DND-41 (cell line): ENCODE measurements around the gene PTGDR2.

ENCODE experiments used
- ATAC-seq: fragments of 200-7000 bp; cut with Tn5 transposase; 3 replicates; pipeline ENCODE4 v1.9.1; 2021; ENCODE audit warnings: low read depth; ENCODE audit not compliant: insufficient read depth
- DNase-seq: peaks from one replicate; pipeline ENCODE4 v3.0.0-alpha.2; 2020
- H2AFZ ChIP-seq: 2 replicates; pipeline ENCODE4 v1.6.0; 2012; ENCODE audit warnings: low read depth, low read length
- H3K27ac ChIP-seq: 2 replicates; pipeline ENCODE4 v1.5.1; 2012; ENCODE audit warnings: low read length, inconsistent platforms
- H3K27me3 ChIP-seq: fragments of 200-600 bp; sonication (generic); 2 replicates; pipeline ENCODE4 v1.6.0; 2012; ENCODE audit warnings: low read length, mild to moderate bottlenecking, inconsistent platforms; ENCODE audit not compliant: insufficient read depth, poor library complexity
- H3K36me3 ChIP-seq: 2 replicates; pipeline ENCODE4 v1.5.1; 2012; ENCODE audit warnings: low read length, inconsistent platforms; ENCODE audit not compliant: insufficient read depth
- H3K4me1 ChIP-seq: 2 replicates; pipeline ENCODE4 v1.5.1; 2012; ENCODE audit warnings: mild to moderate bottlenecking, low read length; ENCODE audit not compliant: insufficient read depth
- H3K4me2 ChIP-seq: 2 replicates; pipeline ENCODE4 v1.6.0; 2012; ENCODE audit warnings: mild to moderate bottlenecking, moderate library complexity, low read length, inconsistent platforms; ENCODE audit not compliant: insufficient read depth
- H3K4me3 ChIP-seq, 2 experiments: fragments of 200-600 bp in 1 of 2; shearing (Covaris generic) in 1 of 2; 2 replicates each; pipeline ENCODE4 v1.5.1; 2012 to 2016; ENCODE audit warnings: inconsistent platforms in 2 of 2, low read length in 2 of 2, mild to moderate bottlenecking in 2 of 2, low read depth in 1 of 2, moderate library complexity in 1 of 2
- H3K79me2 ChIP-seq: 2 replicates; pipeline ENCODE4 v1.6.0; 2012; ENCODE audit warnings: low read length, inconsistent platforms; ENCODE audit not compliant: insufficient read depth
- H3K9ac ChIP-seq: 2 replicates; pipeline ENCODE4 v1.6.0; 2012; ENCODE audit warnings: low read depth, mild to moderate bottlenecking, inconsistent platforms, low read length, moderate library complexity
- H3K9me3 ChIP-seq: 2 replicates; pipeline ENCODE4 v1.5.1; 2012; ENCODE audit warnings: low read length, moderate library complexity, mild to moderate bottlenecking, inconsistent platforms; ENCODE audit not compliant: insufficient read depth, severe bottlenecking
- H4K20me1 ChIP-seq: 2 replicates; pipeline ENCODE4 v1.6.0; 2012; ENCODE audit warnings: low read length; ENCODE audit not compliant: insufficient read depth
- CTCF ChIP-seq: IDR thresholded peaks from 2 replicates; pipeline ENCODE4 v1.5.1; 2012; ENCODE audit warnings: borderline replicate concordance, low read length, moderate library complexity, mild to moderate bottlenecking; ENCODE audit not compliant: poor library complexity, severe bottlenecking; ENCODE audit errors: extremely low read depth
- EZH2 ChIP-seq: IDR thresholded peaks from 3 replicates; pipeline ENCODE4 v1.6.1; 2012; ENCODE audit warnings: borderline replicate concordance, low read depth, mild to moderate bottlenecking, moderate library complexity, low read length, inconsistent platforms; ENCODE audit not compliant: severe bottlenecking

PTGDR2 gene

DNA sequence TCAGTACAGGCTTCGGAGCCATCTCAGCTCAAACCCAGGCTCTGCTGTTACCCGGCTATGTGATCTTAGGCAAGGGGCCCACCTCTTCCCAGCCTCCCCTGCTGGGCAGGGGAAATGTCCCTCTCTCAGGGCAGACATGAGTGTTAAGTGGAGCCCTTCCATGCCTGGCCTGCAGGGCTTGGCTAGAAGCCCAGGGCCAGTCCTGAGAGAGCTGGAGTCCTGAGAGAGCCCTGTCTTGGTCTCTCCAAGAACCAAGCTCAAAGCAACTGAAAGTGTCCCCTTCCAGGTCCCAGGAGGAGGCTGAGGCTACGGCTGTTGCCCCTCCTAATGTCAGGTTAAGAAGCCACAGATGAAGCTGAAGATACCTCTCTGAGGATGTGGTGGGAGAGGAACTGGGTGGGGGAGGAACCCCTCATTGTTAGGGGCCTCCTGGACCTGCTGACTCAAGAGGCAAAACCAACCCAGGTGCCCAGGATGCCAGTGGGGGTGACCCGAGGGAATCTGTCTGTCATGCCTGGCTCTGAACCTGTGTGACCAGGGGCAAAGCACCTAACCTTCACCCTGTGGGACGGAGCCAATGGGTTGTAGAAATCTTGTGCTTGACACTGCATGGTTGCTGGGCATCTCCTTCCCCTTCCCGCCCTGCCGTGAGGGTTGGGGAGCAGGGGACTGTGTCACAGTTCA, 15.8 kb upstream of the PTGDR2 start:
- Histone ChIP-seq H3K27me3 (no peaks in the 10 kb centered on the region), H3K9me3 (no peaks in the 10 kb centered on the region)

GRCh38 chr11:60870733-60871377, 15.1 kb upstream of the PTGDR2 start:
- Histone ChIP-seq H3K4me3 (no peak overlapping the region; a peak in 1 of 4 replicates), H3K79me2 (no peaks in the 10 kb centered on the region), H3K4me2 (0 out of 2 replicates have a peak overlapping the region, but pooled peaks have one; percentile 18), H3K4me1 (peaks cover 89% of the 10 kb centered on the region), H3K27me3 (no peaks in the 10 kb centered on the region), H3K9me3 (no peaks in the 10 kb centered on the region), H3K27ac (peak overlapping the region; percentile 93), H3K9ac (peak overlapping the region; percentile 52), H3K36me3 (no peaks in the 10 kb centered on the region), H4K20me1 (no peaks in the 10 kb centered on the region), H2AFZ (no peak overlapping the region)
- ATAC-seq (peak; percentile 44), DNase-seq (peak; percentile 87)
- no peak for TF ChIP-seq EZH2
- no peak for TF ChIP-seq CTCF

More for the DNA sequence above, 15.8 kb upstream of the PTGDR2 start:
- peak overlapping the region; percentile 52 for H3K9ac ChIP-seq
- peak overlapping the region; percentile 93 for H3K27ac ChIP-seq
- H3K36me3 ChIP-seq, result no peaks in the 10 kb centered on the region
- no peaks in the 10 kb centered on the region for H3K79me2 ChIP-seq
- H4K20me1 ChIP-seq, result no peaks in the 10 kb centered on the region
- TF ChIP-seq EZH2, result no peak
- TF ChIP-seq CTCF, result no peak
- 0 out of 2 replicates have a peak overlapping the region, but pooled peaks have one; percentile 18 for H3K4me2 ChIP-seq
- DNase-seq (peak; percentile 91), ATAC-seq (peak; percentile 64)
- peaks cover 89% of the 10 kb centered on the region for H3K4me1 ChIP-seq
- H3K4me3 ChIP-seq, result peak overlapping the region in 1 of 2 experiments; percentile 9; a peak in 1 of 4 replicates
- H2AFZ ChIP-seq, result no peak overlapping the region

DNA sequence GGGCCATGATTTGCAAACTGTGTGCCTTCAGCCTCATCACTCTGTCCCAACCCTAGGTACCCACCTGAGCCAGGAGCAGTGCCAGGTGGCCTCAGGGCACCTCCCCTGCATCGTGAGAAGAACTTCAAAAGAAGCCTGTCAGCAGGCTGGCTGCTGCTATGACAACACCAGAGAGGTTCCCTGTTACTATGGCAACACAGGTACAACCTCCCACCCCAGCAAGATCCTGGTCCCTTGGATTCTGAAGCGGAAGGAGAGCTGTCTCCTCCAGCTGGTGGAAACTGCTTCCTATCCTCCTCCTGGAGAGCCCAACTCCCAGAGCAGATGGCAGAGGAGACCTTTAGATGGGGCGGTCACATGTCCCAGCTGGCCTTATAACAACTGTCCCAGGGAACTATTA, 14.5 kb upstream of the PTGDR2 start:
- Histone ChIP-seq H3K27ac (peak overlapping the region; percentile 93), H4K20me1 (no peaks in the 10 kb centered on the region), H3K4me1 (peaks cover 89% of the 10 kb centered on the region), H3K4me2 (no peak overlapping the region), H2AFZ (no peak overlapping the region), H3K9ac (no peak overlapping the region), H3K27me3 (no peaks in the 10 kb centered on the region), H3K4me3 (no peak overlapping the region), H3K79me2 (no peaks in the 10 kb centered on the region), H3K36me3 (no peaks in the 10 kb centered on the region), H3K9me3 (no peaks in the 10 kb centered on the region)
- TF ChIP-seq CTCF (no peak), EZH2 (no peak)
- ATAC-seq (no peak), DNase-seq (peak; percentile 45)
